Left renal cortex interstitium (tissue), 4 donors: ENCODE results near the gene ARHGEF9. TPM values are rescaled to one million over a fixed set of nuclear protein-coding genes. Genes with fewer than 3 reads are reported as not detected.

Experiments used
- DNase-seq, 4 donors: peaks; one replicate each; pipeline ENCODE4 v3.0.0-alpha.2; 2013; ENCODE audit warnings: low read depth in 4 of 4, low spot score in 2 of 4, missing footprints in 1 of 4
- polyA plus RNA-seq, 4 donors: library from polyadenylated mRNA; unstranded; fragments of 120-200 nt; gene quantifications; one replicate each; pipeline ENCODE4 v1.2.1, GENCODE V29; 2013; ENCODE audit not compliant: insufficient read length in 4 of 4

ARHGEF9 gene
- polyA plus RNA-seq, 4 donors, result 31.6 to 42.5 (median 37.9) TPM

DNA sequence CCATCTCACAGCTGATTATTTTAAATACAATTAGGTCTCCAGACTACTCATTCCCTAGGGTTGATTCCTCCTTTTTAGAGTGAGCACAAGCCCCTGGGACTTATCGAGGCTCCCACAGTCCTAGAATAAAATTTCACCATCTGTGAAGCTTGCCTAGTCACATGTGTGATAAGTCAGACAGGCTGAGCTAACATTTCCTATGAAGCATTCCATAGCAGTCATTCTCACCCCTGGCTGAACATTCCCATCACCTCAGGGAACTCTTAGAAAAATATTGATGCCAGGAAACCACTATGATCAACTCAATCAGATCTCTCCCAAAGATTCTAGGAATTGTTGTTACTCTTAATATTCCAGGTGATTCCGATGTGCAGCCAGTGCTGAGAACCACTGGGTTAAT is 37.7 kb downstream of the ARHGEF9 start:
- no peak for DNase-seq

DNA sequence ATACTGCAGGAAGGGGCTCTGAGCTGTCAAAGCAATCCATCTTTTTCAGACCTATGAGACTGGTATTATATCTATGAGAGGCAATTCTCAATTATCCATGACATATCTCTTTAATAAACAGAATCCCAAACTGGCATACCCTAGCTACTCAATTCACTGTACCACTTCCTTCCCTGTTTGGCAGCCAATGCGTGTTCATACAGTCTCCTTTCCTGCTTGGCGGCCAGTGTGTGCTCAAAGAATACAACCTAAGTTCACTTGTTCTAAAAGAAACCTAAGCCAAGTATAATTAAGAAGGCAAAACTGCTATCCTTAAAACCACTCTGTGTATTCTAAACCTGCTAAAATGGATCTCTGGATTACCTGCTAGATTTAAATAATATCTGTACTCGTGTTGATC is 38.3 kb downstream of the ARHGEF9 start:
- DNase-seq, result no peak

DNA sequence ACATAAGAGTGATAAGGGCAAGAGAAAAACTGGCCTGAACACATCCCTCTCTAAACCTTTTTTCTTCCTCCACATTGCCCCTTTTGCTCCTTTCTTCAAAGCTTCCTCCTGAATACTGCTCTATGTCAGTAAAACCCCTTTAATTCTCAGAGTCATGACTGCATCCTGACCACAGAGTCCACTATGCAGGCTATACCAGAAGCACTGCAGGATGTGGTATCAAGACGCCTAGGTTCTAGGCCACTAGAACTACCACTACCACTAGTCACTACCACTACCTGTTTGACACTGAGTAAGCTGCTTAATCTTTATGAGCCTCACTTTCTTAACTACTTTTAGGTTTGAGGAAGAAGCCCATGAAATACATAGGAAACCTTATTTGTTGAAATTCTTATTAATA is 38.7 kb downstream of the ARHGEF9 start:
- no peak for DNase-seq

DNA sequence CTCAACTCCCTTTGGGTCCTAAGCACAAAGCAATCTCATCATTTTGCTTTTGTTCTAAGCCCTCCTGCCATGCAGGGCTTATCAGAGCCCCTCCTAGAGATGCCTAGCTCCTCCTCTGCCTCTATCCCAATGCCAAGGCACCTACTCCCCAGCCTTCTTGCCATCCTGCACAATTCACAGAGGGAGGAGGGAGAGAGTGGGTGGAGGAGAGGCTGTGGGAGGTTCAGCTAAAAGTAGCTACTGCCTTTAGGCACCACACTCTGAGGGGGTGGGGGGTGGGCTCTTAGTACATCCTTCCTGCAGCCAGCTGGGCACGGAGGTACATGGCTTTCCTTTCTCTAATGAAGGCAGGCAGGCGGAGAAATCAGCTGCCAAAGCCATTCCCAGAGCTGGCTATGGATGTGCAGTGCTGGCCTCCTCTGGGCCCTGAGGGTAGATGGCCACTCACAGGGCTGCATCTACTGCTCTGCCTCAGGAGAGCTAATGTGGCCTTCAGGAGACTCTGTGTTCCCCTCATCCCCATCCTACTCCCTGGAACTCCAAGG is 40.1 kb downstream of the ARHGEF9 start:
- no peak for DNase-seq

DNA sequence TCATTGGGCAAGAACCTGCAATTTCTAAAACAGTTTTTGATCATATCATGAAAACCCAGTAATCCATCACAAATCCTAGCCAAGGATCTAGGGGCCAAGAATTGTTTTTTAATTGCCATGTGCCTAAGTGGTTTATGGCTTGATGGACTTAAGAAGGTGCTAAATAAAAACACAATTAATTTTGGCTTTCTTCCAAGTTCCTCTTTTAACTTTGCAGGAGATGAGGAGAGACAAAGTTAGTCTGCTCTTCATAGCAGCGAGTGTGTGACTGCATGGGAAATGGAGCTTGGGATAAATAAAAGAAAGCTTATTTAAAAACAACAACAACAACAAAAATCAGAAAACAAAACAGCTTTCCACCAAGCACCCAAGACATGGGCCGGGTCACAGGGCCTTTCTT is 41.4 kb downstream of the ARHGEF9 start:
- no peak for DNase-seq

DNA sequence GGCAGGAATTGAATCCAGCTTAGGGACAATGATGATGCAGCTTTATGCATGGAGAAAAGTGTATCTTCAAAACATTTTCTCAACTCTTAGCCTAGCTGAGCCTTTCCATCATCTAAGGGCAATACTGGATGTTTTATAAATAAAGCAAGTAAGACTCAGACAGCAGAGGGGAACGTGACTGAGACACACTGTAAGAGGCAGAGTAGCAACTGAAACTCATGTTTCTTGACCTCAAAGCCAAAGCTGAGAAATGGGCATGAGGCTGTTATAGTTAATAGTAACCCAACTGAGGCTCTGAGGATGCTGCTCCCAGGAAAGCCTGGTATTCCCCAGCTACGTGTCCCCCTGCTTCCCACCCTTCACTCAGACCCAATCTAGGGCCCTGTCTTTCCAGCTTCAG is 44.6 kb downstream of the ARHGEF9 start:
- DNase-seq, result no peak

DNA sequence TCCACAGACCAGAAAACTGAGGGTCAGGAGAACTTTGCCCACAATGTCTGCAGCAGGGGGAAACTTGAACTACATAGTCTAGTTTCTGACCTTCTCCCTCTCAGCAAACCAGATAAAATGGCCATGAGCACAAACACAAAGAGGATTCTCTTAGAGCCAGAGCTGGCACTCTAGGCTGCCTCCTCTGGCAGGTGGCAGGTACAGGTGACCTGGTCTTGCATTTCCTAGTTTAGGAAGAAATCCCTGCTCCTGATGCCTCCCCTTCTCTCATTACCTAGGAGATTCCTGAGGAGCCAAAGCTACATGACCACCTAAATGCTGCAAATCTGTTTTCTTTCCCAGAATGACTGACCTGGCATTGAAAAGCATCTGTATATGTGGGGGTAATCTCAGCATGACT is 45.1 kb downstream of the ARHGEF9 start:
- no peak for DNase-seq

DNA sequence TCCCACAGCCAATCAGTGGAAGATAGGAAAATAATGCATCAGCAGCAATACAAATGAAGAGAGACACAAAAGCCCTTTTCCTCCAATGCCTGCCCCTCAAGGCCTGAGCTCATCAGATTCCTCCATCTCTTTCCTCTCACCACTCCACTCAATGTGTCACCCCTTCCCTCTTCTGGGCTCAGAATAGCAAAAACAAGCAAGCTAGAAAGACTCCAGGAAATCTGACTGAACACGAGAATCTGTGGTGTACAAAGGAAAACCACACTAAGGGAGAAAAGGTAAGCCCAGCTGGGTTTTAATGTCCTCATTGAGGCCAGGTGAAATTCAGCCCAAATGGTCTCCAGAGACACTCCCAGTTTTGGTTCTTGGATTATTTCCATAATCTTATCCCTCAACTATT is 46.3 kb downstream of the ARHGEF9 start:
- DNase-seq, result no peak

DNA sequence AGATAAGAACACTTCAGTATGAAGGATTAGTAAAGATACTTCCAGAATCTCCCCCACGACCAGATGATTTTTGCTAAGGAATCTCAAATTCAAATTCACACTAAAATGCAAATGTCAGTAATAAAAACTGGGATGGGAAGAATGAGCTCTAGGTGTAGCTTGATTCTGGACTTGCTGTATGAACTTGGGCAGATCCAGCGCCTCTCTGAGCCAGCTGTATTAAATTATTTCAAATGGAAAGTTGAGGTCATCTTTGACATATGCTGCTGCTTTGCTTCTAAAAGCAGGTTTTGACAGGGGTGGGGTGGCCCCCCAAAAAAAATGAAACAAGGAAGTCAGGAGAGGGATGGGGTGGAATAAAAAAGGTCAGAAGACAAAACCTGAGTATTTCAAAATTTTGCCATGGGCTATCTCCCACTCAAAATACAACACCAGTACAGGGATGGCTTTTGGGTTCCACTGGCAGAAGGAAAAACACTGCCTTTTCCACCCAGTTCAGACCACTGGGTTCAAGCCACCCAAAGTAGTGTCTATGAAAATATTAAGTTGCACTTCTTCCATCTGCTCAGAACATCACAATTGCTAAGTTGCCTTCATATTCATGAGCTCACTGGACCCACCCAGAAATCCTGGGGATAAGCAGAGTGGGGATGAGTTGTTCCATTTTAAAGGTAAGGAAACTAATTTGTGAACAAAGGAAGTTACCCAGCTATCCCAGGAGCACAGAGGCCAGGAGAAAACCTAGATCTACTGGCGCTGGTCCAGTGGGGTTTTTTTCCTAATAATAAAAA is 47.7 kb downstream of the ARHGEF9 start:
- no peak for DNase-seq

DNA sequence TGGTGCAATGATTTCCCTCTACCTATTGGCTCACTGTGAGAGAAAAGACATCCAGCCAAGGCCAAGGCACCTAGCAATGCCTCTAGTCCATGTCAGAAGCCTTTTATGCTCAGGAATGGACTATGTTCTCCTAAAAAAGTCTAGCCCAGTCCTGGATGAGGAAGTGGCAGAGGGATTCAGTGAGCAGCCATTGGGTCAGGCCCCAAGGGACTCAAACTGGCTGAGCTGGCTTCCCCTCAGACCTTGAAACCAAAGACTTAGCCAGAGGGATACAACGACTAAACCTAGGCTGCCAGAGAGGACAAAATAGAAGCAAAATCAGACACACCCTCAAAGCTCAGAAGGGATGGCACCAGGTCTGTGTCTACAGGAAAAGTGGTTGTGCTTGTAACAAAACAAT is 49.1 kb downstream of the ARHGEF9 start:
- DNase-seq, result no peak

DNA sequence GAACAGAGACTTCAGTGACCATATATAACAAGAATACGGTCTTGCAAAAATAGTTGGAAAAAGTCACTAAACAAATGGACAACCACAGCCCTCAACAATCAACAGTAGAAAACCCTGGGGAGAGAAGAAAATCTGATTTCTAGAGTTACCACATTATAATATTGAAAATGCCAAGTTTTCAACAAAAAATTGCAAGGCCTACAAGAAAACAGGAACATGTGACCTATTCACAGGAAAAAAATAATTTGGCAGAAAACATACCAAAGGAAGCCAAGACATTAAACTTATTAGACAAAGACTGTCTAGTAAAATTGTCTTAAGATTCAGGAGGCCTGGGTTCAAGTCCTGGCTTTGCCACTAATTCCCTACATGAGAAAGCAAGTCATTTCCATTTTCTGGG is 64.7 kb downstream of the ARHGEF9 start:
- DNase-seq, result no peak

DNA sequence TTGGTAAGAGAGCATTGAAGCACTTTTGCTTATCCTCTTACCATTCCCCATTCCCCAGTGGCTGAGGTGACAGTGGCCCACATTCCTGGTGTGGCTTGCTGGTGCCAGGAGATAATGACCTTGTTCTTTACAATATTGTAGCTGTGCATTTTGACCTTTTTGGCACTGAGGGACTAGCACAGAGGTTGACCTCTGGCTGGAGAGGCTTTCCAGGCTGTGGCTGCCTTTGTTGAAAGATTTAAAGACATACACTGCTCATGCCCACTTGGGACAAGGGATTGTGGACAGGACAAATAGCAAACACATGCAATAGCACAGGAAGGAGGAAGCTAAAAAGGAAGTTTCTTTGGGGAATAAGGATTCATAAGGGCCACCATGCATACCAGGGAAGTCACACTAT is 65.4 kb downstream of the ARHGEF9 start:
- DNase-seq, result no peak

DNA sequence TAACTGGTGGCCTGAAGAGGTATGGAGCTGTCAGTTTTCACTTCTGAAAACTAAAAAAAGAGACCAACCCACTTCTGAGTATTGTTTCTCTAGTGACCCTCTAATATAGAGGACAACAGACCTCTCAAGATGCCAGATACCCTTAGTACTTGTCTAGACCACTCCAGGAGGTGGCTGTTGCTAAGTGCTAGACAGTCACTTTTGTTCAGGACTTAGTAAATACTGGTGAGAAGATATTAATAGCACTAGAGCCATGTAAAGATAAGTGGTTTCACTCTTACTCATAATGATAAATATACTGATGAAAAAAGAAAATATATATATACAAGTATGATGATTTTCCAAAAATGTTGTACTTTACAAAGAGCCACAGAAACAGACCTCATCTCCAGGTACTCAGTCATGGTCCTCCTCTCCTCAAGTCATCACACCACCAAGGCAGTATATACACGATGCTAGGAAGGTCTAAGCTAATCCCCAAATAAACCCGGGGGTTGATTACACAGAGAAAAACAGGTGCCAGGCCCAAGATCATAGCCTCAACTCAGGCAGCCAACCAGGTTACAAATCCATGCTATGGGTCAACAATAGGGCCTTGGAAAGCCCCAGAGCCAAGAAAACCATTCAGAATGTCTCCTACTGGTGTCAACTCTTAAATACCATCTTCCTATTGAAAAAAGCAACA is 66.9 kb downstream of the ARHGEF9 start:
- DNase-seq, result no peak

DNA sequence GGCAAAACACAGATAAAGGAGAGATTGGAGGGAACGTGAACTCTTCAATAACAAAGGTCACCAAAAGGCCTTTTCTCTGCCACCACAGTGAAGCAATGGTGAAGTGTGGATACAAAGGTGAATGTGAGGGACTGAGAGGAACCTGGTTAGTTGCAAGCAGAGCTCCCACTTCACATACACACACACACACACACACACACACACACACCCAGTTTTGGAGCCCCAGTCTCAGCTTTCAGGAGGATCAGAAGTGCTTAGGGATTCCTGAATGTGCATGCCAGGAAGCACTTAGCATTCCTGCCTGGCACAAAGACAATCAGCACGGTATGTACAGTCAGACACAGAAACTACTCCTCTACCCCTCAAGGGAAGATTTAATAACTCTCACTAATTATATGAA is 71.5 kb downstream of the ARHGEF9 start:
- DNase-seq, result no peak

DNA sequence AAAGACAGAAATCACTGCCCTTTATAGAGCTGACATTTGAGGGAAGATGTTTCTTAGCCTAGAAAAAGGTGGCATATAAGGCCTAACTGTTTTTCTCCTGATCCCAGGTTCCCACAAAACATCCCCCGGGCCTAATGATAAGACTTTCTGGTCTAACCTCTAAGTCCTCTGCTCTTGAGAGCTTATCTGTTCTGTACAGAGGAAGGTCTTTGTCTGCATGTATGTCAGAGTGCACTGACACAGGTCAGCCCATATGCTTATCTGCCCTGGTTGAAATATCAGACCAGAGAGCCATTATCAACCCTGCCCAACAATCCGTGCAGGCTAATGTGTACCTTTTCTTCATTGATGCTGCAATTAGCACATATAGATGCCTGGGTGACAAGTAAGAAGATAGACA is 76.2 kb downstream of the ARHGEF9 start:
- DNase-seq, result no peak

DNA sequence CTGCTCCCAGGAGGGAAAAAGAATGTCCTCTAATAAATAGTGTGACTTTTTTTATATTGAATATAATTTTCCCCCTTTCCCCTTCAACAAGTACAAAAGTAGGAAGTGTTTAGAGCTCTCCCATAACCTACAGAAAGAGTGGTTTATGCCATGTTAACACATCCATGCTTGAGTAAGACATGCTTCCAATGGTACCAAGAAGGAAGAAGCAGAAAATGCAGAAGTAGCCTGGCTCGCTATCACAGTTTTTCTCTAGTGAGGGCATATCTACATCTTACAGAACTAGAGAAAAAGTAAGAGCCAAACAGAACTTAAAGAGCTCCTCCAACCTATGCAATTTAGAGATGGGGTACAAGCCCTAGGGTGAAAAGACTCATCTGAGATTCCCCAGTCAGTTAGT is 82.5 kb downstream of the ARHGEF9 start:
- DNase-seq, result no peak

DNA sequence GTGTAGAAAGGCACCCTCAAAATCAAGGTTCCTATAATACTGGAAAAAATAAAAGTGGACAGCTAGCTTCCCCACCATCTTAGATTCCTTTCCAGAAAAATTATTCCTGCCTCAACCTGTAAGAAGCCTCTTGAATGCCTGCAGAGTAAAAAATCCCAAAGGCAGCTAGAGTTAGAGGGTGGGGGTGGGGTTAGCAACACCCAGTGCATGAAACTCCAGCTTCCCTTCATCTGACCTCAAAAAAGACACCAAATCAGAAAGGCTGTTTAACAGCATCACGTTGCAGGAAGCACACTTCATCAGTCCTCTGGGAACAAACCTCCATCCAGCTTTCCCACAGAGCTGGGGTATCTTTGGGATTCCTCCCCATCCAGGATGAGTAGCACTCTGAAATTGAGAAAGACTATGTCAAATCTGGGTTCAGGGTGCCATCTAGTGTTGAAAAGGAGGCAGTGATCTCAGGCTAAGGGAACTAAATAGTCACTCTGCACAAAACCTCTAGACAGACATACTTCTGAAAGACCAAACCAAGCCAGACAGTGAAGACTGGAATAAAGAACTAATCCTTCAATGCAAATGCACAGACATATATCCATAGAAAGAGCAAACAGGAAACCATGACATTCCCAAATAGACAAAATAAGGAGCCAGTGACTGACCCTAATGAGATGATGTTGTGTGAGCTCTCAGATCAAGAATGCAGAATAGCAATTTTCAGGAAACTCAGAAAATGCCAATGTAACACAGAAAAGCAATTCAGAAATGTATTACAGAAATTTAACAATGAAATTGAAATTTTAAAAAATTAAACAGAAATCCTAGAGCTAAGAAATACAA is 97.9 kb downstream of the ARHGEF9 start:
- DNase-seq, result peak in 1 of 4 donors; percentile 0

DNA sequence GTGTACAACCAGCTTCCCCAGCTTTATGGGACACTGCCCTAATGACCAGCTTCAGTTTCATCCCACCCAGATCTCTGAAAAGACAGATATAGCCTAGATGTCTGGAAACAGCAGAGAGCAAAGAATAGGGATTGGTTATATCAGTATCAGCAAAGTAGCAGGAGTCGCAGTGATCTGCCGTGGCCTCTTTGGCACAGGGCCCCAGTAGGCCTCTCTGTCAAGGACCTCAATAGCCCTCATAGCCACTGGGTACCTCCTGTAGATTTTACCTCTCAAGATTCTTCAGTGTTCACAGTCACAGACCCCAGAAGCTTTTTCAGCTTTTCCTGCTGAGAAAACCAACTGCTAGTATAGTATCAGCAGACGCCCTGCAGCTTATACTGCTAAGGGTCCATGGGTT is 104.6 kb downstream of the ARHGEF9 start:
- DNase-seq, result no peak

DNA sequence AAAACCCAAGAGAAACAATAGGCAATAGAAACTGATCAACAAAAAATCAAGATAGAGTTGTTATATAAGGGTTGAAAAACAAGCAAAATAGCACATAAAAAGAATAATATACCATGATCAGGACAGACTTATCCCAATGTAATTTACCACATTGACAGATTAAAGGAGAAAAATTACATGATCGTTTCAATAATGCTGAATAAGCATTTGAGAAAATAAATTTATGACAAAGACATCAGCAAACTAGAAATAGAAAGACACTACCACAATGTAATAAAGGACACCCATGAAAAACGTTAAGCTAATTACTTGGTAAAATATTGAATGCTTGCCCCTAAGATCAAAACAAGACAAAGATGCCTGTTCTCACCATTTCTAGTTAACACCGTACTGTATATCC is 105.6 kb downstream of the ARHGEF9 start:
- no peak for DNase-seq

DNA sequence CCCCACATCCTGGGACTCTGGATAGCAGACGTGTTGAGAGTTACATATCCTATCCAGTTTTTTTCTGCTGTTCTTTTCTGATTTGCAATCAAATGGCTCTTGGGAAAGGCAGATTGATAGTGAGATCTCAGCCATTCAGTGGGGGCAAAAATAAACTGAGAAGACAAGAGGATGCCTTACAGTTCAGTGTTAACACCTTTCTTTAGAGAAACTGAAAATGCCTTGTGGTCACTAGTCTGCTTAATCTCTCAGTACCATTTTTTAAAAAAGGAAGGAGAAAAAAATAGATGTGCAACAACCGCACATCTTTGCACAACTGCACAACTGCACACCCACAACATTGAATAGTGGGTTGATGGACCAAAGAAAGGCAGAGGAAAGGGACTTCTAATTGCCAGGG is 109.3 kb downstream of the ARHGEF9 start:
- DNase-seq, result no peak

DNA sequence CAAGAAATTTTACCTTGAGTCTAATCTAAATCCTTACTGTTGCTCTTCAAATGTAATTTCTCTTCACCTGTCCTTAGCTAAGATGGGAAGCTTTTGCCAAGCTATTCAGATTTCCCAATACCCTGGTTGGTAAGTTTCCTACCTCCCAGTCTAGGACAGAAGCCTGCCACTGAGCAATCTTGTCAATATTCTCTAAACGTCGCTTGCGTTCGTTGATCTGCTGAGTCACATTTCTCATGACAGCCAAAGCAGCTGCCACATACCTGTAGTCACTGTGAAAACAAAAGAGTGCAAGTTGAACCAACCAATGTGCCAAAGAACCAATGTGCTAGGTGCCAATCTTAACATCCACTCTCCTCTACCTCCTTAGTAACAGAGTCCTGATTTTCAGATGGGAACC is 111.1 kb downstream of the ARHGEF9 start:
- DNase-seq, result no peak
